K562 (cell line): ENCODE measurements around the gene PRPF8. TPM values are rescaled to one million over a fixed set of nuclear protein-coding genes. Genes with fewer than 3 reads are reported as not detected.

Experiments
- ATAC-seq: fragments of 200-7000 bp; cut with Tn5 transposase; 3 replicates; pipeline ENCODE4 v1.9.1; 2020; ENCODE audit warnings: moderate library complexity
- BruUV-seq: library from RNA; stranded (reverse); fragments of 400-500 nt; replicated peaks from 2 replicates; lab custom pipeline; 2021; lab: Mats Ljungman, UMichigan
- CTCF ChIA-PET: fragments of 300-600 bp; formaldehyde crosslinking; extraction: SDS; loops from one replicate; lab custom pipeline; 2021; ENCODE audit warnings: low intra/inter-chr PET ratio; lab: Yijun Ruan, JAX
- POLR2A ChIA-PET: fragments of 300-600, 350-650 bp; sonication (Branson Sonifier 250); formaldehyde crosslinking; extraction: SDS; loops from one replicate; lab custom pipeline; 2021; ENCODE audit warnings: antibody characterized with exemption, inconsistent platforms; lab: Yijun Ruan, JAX
- DNase-seq, 4 experiments: peaks; one replicate each; pipeline versions ENCODE4 v3.0.0 to v3.0.0-alpha.2; 2011 to 2018; ENCODE audit warnings: low spot score in 3 of 4, mixed read lengths in 3 of 4; ENCODE audit errors: extremely low read depth in 1 of 4
- FAIRE-seq: peaks from 2 replicates; lab custom pipeline; 2011; peaks lifted over from hg19 to GRCh38; lab: Jason Lieb, UNC
- H2AFZ ChIP-seq: 2 replicates; pipeline ENCODE4 v1.6.0; 2011; ENCODE audit warnings: low read depth, low read length, control low read depth, inconsistent platforms
- H3K27ac ChIP-seq: fragments of 200-600 bp; 3 replicates; pipeline ENCODE4 v1.8.0; 2011; ENCODE audit warnings: low read depth, mild to moderate bottlenecking, control low read depth, inconsistent platforms, low read length, moderate library complexity, mixed read lengths; ENCODE audit errors: extremely low read depth
- H3K27me3 ChIP-seq, 2 experiments: fragments of 300-600 bp in 1 of 2; 2 replicates in 1 of 2; 3 replicates in 1 of 2; pipeline versions ENCODE4 v1.6.0 to v1.8.0; 2011; ENCODE audit warnings: inconsistent platforms in 2 of 2, low read length in 2 of 2, mild to moderate bottlenecking in 1 of 2, mixed read lengths in 1 of 2, moderate library complexity in 1 of 2; ENCODE audit not compliant: control insufficient read depth in 2 of 2, insufficient read depth in 2 of 2
- H3K36me3 ChIP-seq: fragments of 300-600 bp; 3 replicates; pipeline ENCODE4 v1.8.0; 2011; ENCODE audit warnings: mild to moderate bottlenecking, low read length, inconsistent platforms; ENCODE audit not compliant: control insufficient read depth, insufficient read depth
- H3K4me1 ChIP-seq, 2 experiments: fragments of 200-600 bp in 1 of 2; replicated peaks in 1 of 2; 2 replicates in 1 of 2; 3 replicates in 1 of 2; pipeline versions ENCODE4 v1.5.1 to v1.8.0; 2011; ENCODE audit warnings: inconsistent platforms in 2 of 2, low read length in 2 of 2, mild to moderate bottlenecking in 1 of 2, mixed read lengths in 1 of 2, moderate library complexity in 1 of 2; ENCODE audit not compliant: control insufficient read depth in 2 of 2, insufficient read depth in 2 of 2
- H3K4me2 ChIP-seq: 2 replicates; pipeline ENCODE4 v1.6.1; 2011; ENCODE audit warnings: low read length, control low read depth, inconsistent platforms, mixed read lengths; ENCODE audit not compliant: insufficient read depth
- H3K4me3 ChIP-seq: fragments of 200-600 bp; sonication (generic), shearing (Covaris generic); 2 replicates; pipeline ENCODE4 v1.5.1; 2016; ENCODE audit warnings: control low read depth, inconsistent platforms
- H3K79me2 ChIP-seq: fragments of 200-600 bp; 3 replicates; pipeline ENCODE4 v1.8.0; 2011; ENCODE audit warnings: low read length, inconsistent platforms; ENCODE audit not compliant: control insufficient read depth, insufficient read depth
- H3K9ac ChIP-seq, 2 experiments: 2 replicates each; pipeline versions ENCODE4 v1.6.0 to v1.6.1; 2011; ENCODE audit warnings: low read depth in 2 of 2, low read length in 2 of 2, control low read depth in 1 of 2, inconsistent platforms in 1 of 2, mild to moderate bottlenecking in 1 of 2, mixed read lengths in 1 of 2; ENCODE audit not compliant: insufficient read depth in 1 of 2
- H3K9me1 ChIP-seq: one replicate; pipeline ENCODE4 v1.6.0; 2011; ENCODE audit warnings: inconsistent platforms, mild to moderate bottlenecking, low read length, moderate library complexity; ENCODE audit not compliant: control insufficient read depth, insufficient read depth
- H3K9me3 ChIP-seq: replicated peaks from 2 replicates; pipeline ENCODE4 v1.5.1; 2011; ENCODE audit warnings: low read depth, low read length, inconsistent platforms; ENCODE audit not compliant: control insufficient read depth, insufficient read depth
- H4K20me1 ChIP-seq: replicated peaks from 2 replicates; pipeline ENCODE4 v1.6.1; 2011; ENCODE audit warnings: low read length, inconsistent platforms, mixed read lengths; ENCODE audit not compliant: control insufficient read depth, insufficient read depth
- CBFA2T2 ChIP-seq: fragments of 450-650 bp; conservative IDR thresholded peaks from 2 replicates; pipeline ENCODE4 v1.6.1; 2017; ENCODE audit warnings: mild to moderate bottlenecking
- EHMT2 ChIP-seq: fragments of 450-650 bp; IDR thresholded peaks from 2 replicates; pipeline ENCODE4 v1.6.1; 2018; ENCODE audit warnings: antibody characterized with exemption
- GTF2A2 ChIP-seq: IDR thresholded peaks from 2 replicates; pipeline ENCODE4 v1.6.1; 2016; ENCODE audit warnings: mild to moderate bottlenecking, missing genetic modification characterization, missing compliant biosample characterization
- HDAC8 ChIP-seq: fragments of 450-650 bp; IDR thresholded peaks from 2 replicates; pipeline ENCODE4 v1.6.1; 2016; ENCODE audit warnings: mild to moderate bottlenecking, missing genetic modification characterization, moderate library complexity, missing compliant biosample characterization
- HNRNPLL ChIP-seq: fragments of 200-400 bp; formaldehyde crosslinking; IDR thresholded peaks from 2 replicates; pipeline ENCODE4 v1.6.1; 2017; ENCODE audit warnings: low read length, low read depth, mild to moderate bottlenecking; ENCODE audit not compliant: poor library complexity, severe bottlenecking
- NR0B1 ChIP-seq: fragments of 450-650 bp; IDR thresholded peaks from one replicate; pipeline ENCODE4 v1.6.1; 2018; ENCODE audit warnings: mild to moderate bottlenecking, moderate library complexity; ENCODE audit not compliant: partially characterized antibody
- POLR2A ChIP-seq: fragments of 450-650 bp; conservative IDR thresholded peaks from 2 replicates; pipeline ENCODE4 v1.6.1; 2016
- POLR2G ChIP-seq: fragments of 200-400 bp; formaldehyde crosslinking; IDR thresholded peaks from 2 replicates; pipeline ENCODE4 v1.6.1; 2017; ENCODE audit warnings: low read depth, mild to moderate bottlenecking, antibody characterized with exemption, low read length, moderate library complexity
- RBFOX2 ChIP-seq: fragments of 200-400 bp; formaldehyde crosslinking; IDR thresholded peaks from 2 replicates; pipeline ENCODE4 v1.6.1; 2017; ENCODE audit warnings: low read depth, mild to moderate bottlenecking, low read length, moderate library complexity
- SIX5 ChIP-seq, 2 experiments: IDR thresholded peaks; 2 replicates each; pipeline ENCODE4 v1.6.1; 2011; ENCODE audit warnings: low read length in 2 of 2, borderline replicate concordance in 1 of 2, low read depth in 1 of 2, mild to moderate bottlenecking in 1 of 2, moderate library complexity in 1 of 2; ENCODE audit not compliant: insufficient read depth in 1 of 2
- TRIM24 ChIP-seq, 2 experiments: fragments of 450-650 bp; IDR thresholded peaks; 2 replicates each; pipeline ENCODE4 v1.6.1; 2016
- UBTF ChIP-seq, 2 experiments: IDR thresholded peaks; 2 replicates each; pipeline ENCODE4 v1.6.1; 2012; ENCODE audit warnings: improper control_type of control experiment in 2 of 2, low read depth in 2 of 2, low read length in 2 of 2, borderline replicate concordance in 1 of 2
- WGBS: fragments of 100-300 bp; shearing (Covaris generic); methylation state at CpG from one replicate; pipeline ENCODE4 v1.1.6; 2016; ENCODE audit warnings: low coverage, mixed read lengths; ENCODE audit not compliant: insufficient coverage; ENCODE audit errors: missing lambda C conversion rate; 5-methylcytosine and 5-hydroxymethylcytosine counted together
- in situ Hi-C: fragments of 300-500 bp; cut with MboI; formaldehyde crosslinking; loops from 4 replicates; pipeline ENCODE4 v1.15.0; 2018; ENCODE audit warnings: inconsistent platforms, mixed read lengths
- intact Hi-C: fragments of 100-400 bp; cut with micrococcal nuclease; formaldehyde crosslinking; loops from 2 replicates; pipeline ENCODE4 v1.14.2; 2022
- polyA plus RNA-seq, 8 experiments: library from polyadenylated mRNA; depleted of rRNA in 4 of 8; stranded (reverse) in 5 of 8; unstranded in 3 of 8; fragments of >200 nt; fragmentation: Nextera tagmentation in 2 of 8; fragmentation: Illumina TruSeq in 1 of 8; extraction: Ambion mirVana in 2 of 8; extraction: Trizol in 1 of 8; gene quantifications; 2 replicates each; pipeline versions ENCODE4 v1.2.1 to v1.2.3, GENCODE V29; 2011 to 2014; ENCODE audit warnings: inconsistent platforms in 1 of 8, missing spikeins in 1 of 8
- total RNA-seq, 7 experiments: library from RNA; depleted of rRNA in 6 of 7; stranded (reverse); fragments of >200 nt in 6 of 7; fragmentation: Illumina TruSeq in 2 of 7; extraction: Trizol in 2 of 7; gene quantifications; 2 replicates each; pipeline versions ENCODE4 v1.2.1 to v1.2.3, GENCODE V29; 2011 to 2021; ENCODE audit warnings: low replicate concordance in 1 of 7
- TF ChIP-seq, protein P1 (sequence below): fragments of 250-450 bp; sonication (Bioruptor Pico); IDR thresholded peaks from 2 replicates; pipeline ENCODE4 v1.8.0; 2022; ENCODE audit warnings: inconsistent platforms
- TF ChIP-seq, protein P2 (sequence below), 2 experiments: fragments of 250-450 bp in 1 of 2; fragments of 450-650 bp in 1 of 2; sonication (Bioruptor Pico) in 1 of 2; IDR thresholded peaks; 2 replicates each; pipeline versions ENCODE4 v1.6.1 to v1.8.0; 2016 to 2021; ENCODE audit warnings: mild to moderate bottlenecking in 2 of 2, moderate library complexity in 2 of 2, missing compliant biosample characterization in 1 of 2, missing genetic modification characterization in 1 of 2

PRPF8 gene
- total and polyA plus RNA-seq, 9 of the 15 experiments (the other 6 are each of a cell fraction or from before 2014, with no cell fraction given): 64.3 to 294 (median 85.9) TPM

GRCh38 chr17:1673041-1673785 lies 11.5 kb downstream of the PRPF8 start:
- no peak overlapping the region; the same call in 2 of the 3 replicates for H3K27ac ChIP-seq
- no peaks in the 10 kb centered on the region for H3K9me1 ChIP-seq
- no peak overlapping the region; a peak in 1 of 4 replicates for H3K9ac ChIP-seq
- 0 out of 2 replicates have a peak, but pooled peaks cover 6% of the 10 kb centered on the region for H4K20me1 ChIP-seq
- no peak overlapping the region for H2AFZ ChIP-seq
- DNase-seq (no peak), ATAC-seq (no peak), FAIRE-seq (no peak)
- BruUV-seq: no TSS peak
- in situ Hi-C loops (loop anchor here (5.0 to 10.0 kb wide), 2 partner anchors 39 to 192 kb away; partner anchors contain the start of gene TLCD2), intact Hi-C loops (no loop called here)
- ChIA-PET POLR2A (interaction anchor here (0.7 to 1.4 kb wide), 3 partner anchors 11 to 32 kb away, joined by 3 to 5 read pairs (median 4); partner anchors contain the start of gene RILP), CTCF (no interaction called here)
- H3K4me1 ChIP-seq: peaks cover 0 to 3% of the 10 kb centered on the region in 2 experiments; a peak in 2 of 5 replicates
- H3K4me3 ChIP-seq: no peak overlapping the region
- H3K27me3 ChIP-seq: no peaks in the 10 kb centered on the region
- no peaks in the 10 kb centered on the region for H3K9me3 ChIP-seq
- no peak overlapping the region for H3K4me2 ChIP-seq
- H3K36me3 ChIP-seq: peaks cover 88% of the 10 kb centered on the region
- H3K79me2 ChIP-seq: peaks cover 12% of the 10 kb centered on the region
- WGBS: 95% methylated on average over 23 of the region's 26 CpGs
- no peak for TF ChIP-seq HNRNPLL
- no peak for TF ChIP-seq HDAC8 (tag)
- TF ChIP-seq CBFA2T2: no peak
- peak; percentile 34; the same call in 1 of the 2 replicates for TF ChIP-seq POLR2G
- TF ChIP-seq EHMT2: no peak
- TF ChIP-seq, protein P1, sequence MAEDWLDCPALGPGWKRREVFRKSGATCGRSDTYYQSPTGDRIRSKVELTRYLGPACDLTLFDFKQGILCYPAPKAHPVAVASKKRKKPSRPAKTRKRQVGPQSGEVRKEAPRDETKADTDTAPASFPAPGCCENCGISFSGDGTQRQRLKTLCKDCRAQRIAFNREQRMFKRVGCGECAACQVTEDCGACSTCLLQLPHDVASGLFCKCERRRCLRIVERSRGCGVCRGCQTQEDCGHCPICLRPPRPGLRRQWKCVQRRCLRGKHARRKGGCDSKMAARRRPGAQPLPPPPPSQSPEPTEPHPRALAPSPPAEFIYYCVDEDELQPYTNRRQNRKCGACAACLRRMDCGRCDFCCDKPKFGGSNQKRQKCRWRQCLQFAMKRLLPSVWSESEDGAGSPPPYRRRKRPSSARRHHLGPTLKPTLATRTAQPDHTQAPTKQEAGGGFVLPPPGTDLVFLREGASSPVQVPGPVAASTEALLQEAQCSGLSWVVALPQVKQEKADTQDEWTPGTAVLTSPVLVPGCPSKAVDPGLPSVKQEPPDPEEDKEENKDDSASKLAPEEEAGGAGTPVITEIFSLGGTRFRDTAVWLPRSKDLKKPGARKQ (CRISPR knock-in tag): no peak
- no peak for TF ChIP-seq SIX5 (IDR thresholded peaks at IDR 0.05; ENCODE audit: borderline replicate concordance in 1 of 2, insufficient read depth in 1 of 2, low read depth in 1 of 2, low read length in 2 of 2)
- TF ChIP-seq NR0B1: no peak
- TF ChIP-seq RBFOX2: peak; percentile 44
- TF ChIP-seq POLR2A: no peak
- no peak for TF ChIP-seq GTF2A2
- no peak for TF ChIP-seq TRIM24 (IDR thresholded peaks at IDR 0.05)
- no peak for TF ChIP-seq UBTF (IDR thresholded peaks at IDR 0.05; ENCODE audit: borderline replicate concordance in 1 of 2, low read depth in 2 of 2, low read length in 2 of 2)
- TF ChIP-seq, protein P2, sequence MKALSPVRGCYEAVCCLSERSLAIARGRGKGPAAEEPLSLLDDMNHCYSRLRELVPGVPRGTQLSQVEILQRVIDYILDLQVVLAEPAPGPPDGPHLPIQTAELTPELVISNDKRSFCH (CRISPR knock-in tag; IDR thresholded peaks at IDR 0.05): no peak
- TF ChIP-seq, protein P2 (tag; IDR thresholded peaks at IDR 0.05): no peak
